Right renal pelvis (tissue), 4 donors: ENCODE measurements around the gene LRATD1. TPM values are rescaled to one million over a fixed set of nuclear protein-coding genes. Genes with fewer than 3 reads are reported as not detected.
A peak's percentile ranks its signal among the peaks of the same experiment; 100 is the strongest.

Experiments used
- DNase-seq, 4 donors: peaks; one replicate each; pipeline ENCODE4 v3.0.0-alpha.2; 2013; ENCODE audit warnings: low read depth in 4 of 4, low spot score in 3 of 4, missing footprints in 1 of 4
- polyA plus RNA-seq, 4 donors: library from polyadenylated mRNA; unstranded; fragments of 120-200 nt; gene quantifications; one replicate each; pipeline ENCODE4 v1.2.1, GENCODE V29; 2013; ENCODE audit not compliant: insufficient read length in 4 of 4

The LRATD1 gene
- polyA plus RNA-seq, 4 donors: 18.8 to 25.8 (median 21.7) TPM

DNA sequence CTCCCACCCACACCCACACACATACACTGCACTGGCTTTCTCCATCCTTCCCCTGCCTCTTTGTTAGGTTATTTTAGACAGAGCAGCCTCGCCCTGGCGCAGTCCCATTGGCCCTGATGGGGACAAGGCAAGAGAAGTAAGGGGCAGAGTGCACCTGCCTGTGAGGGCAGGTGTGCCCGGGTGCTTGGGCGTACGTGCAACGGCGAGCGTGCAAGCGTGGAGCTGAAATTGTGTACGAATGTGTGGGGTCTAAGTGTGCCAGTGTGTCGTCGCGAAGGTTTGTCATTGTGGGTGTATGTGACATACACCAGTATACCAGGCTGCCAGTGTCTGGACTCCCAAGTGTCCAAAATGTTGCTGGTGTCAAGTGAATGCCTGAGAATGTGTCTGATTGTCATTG is 544 bp downstream of the LRATD1 start:
- DNase-seq: no peak

DNA sequence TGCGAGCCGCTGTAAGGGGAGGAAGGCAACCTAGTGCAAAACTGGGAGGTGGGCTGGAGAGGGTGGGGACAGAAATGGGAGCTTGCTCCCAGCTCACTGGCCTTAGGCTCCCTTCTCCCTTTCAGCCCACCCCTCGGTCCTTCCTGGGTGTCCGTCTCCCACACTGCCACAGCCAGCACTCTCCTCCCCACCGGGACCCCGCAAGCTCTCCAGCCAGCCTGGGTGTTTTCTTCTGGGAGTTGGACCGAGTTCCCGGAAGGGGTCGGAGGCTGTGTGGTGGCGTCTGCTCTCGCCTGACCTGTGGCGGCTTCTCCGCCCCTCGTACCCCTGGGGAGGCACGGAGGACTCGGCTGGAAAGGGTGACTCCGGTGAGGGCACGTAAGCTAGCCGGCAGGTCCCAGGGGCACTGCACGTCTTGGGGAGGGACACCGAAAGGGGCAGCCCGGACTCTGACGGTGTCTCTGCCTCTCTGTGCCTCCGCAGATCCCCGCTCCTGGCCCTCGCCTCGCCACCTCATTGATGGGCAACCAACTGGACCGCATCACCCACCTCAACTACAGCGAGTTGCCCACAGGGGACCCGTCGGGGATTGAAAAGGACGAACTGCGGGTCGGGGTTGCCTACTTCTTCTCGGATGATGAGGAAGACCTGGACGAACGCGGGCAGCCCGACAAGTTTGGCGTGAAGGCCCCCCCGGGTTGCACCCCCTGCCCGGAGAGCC is 1.1 kb downstream of the LRATD1 start:
- no peak for DNase-seq

DNA sequence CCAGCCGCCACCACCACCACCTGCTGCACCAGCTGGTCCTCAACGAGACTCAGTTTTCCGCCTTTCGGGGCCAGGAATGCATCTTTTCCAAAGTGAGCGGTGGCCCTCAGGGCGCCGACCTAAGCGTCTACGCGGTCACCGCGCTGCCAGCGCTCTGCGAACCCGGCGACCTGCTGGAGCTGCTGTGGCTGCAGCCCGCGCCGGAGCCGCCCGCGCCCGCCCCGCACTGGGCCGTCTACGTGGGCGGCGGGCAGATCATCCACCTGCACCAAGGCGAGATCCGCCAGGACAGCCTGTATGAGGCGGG is 1.6 kb downstream of the LRATD1 start:
- DNase-seq: no peak

DNA sequence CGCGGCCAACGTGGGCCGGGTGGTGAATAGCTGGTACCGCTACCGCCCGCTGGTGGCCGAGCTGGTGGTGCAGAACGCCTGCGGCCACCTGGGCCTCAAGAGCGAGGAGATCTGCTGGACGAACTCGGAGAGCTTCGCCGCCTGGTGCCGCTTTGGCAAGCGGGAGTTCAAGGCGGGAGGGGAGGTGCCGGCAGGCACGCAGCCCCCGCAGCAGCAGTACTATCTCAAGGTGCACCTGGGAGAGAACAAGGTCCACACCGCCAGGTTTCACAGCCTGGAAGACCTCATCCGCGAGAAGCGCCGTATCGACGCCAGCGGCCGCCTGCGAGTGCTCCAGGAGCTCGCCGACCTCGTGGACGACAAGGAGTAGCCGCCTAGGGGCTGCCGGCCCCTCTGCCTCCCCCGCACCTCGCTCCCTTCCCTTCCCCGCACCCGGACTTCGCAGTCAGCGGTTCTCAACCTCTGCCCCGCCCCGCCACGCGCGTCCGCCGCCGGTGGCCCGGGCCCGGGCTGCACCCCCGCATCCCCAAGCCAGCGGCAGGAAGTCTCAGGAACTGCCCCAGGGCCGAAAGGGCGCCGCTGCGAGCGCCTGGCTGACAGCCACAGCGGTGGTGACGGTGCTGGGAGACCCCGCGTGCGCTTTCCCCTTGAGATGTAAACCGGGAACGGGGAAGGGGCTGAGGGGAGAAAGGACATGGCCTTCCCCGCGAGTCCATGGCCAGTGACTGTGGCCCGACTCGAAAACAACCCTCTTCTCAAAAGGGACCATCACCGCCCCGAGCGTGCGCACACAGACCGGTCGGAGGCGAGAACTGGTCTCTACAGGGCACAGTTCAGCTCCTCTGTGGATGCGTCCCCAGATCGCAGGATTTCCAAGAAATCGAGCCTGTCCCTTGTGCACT is 2.2 kb downstream of the LRATD1 start:
- peak; percentile 61 to 74 (median 74) for DNase-seq

DNA sequence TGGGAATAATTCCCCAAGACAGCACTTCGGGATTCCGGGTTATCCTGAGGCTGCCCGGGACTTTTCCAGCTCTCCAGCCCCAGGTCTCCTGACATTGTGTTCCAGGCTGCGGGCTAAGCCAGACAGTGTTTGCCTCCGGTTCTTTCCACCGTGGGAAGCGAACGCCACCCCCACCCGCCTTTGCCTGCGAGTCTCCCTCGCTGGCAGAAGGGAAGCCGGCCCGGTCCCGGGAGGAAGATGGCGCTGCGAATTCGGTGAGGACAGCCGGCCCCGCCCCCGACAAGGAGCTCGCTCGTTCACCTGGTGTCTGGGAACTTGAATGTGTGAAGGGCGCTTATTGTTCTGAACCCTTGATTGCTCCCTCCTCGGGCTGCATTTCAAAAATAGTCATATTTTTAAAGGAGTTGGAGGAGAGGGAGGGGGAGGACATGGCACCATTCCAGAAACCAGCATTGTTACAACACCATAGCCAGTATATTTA is 2.9 kb downstream of the LRATD1 start:
- peak; percentile 35 to 67 (median 60) for DNase-seq

DNA sequence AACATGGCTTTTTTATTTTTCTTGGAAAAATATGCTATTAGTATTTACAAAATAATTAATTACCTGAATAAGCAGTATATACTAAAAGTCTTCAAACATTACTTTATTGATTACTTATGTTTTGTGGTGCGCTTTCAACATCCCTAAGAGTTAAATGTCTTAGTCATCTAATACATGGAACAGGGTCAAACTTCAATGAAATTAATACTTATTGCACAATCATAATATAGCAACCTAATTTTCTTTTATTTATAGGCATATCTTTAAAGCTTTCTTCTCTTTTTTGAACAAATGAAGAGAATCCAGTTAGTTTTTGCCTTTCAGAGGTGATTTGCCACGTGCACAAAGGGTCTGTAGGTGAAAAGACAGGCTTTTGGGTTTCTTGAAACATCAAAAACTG is 6.0 kb downstream of the LRATD1 start:
- no peak for DNase-seq

DNA sequence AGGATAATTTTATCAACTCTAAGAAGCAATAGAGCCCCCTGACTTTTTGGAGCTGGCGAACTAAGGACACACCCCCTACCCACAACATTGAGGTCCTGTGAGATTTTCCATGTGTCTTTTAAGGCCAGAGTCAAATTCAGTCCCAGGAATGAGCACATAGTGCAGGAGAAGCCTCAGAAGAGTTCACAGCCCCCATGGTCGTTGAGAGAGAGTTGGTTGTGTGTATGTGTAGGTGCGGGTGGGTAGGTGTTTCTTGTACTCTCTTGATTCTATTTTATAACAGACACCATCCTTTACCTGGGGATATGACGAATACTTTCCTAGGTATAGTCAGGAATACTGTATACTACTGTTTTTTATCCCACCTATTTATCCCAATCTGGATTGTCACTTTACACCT is 8.6 kb downstream of the LRATD1 start:
- DNase-seq: no peak

DNA sequence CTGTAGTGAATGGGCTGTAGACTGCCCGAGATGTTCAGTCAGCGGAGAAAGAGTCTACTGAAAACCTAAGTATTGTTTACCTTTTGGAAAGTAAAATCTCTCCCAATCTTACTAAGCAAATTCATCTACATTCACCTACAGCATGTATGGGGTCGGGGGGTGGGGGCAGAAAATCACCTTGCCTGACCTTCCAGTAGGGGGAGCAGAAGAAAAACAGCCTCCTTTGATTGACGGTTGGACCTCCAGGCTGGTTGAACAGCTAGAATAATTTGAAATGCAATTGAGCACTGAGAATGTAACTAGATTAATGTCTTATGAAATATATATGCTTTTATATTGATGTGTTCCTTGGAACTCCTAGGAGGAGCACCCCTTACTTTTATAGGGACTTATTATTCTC is 10.0 kb downstream of the LRATD1 start:
- DNase-seq: no peak

DNA sequence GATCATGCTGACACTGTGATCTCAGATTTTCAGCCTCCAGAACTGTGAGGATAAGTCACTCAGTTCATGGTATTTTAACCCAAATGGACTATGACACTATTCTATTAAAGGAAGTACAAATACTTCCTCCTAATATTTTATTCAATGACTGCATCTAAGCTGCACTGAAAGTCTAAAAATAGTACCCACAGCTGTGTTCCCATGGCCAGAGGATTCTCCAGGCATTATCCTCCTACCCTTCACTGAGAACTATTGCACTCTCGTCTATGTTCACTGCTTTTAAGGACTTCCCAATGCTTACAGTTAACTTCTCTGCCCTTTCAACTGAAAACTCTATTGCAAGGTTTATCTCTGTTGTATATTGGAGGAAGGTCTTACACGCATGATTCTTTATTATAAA is 15.2 kb downstream of the LRATD1 start:
- DNase-seq: no peak

DNA sequence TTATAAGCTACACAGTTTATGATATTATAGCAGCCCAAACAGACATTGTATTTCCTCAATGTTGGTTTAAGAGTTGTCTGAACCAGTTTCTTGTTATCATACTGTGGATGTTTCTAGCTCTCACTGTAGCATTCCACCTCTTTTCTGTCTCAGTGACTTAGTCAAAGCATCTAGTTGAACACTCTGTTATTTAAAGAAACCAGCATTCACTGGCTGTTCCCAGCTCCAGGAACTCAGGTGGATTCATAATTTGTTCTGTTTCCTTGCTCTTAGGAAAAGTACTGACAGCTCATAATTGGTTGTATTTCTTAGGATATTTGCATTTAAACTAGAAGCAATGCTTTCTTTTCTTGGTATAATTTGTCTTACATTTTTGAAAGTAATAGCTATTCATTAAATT is 17.5 kb downstream of the LRATD1 start:
- no peak for DNase-seq

DNA sequence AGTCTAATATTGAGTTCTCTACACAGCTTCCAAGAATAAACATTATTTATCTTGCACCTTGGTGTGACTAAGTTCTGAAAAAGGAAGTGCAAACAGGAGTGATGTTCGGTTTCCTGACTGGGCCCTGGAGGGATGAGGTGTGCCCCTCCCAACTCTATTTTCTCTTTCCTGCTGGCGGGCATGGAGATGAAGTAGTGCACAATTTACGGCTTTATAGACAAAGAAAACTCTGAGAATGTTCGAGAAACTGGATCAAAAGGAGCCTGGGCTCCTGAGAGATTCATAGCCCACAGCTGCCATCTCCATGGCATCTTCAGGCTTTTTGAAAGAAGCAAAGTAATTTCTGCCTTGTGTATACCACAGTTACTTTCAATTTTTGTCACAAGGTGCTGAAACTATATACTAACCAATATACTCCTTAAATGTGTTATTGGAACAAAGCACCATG is 22.3 kb downstream of the LRATD1 start:
- DNase-seq: no peak

DNA sequence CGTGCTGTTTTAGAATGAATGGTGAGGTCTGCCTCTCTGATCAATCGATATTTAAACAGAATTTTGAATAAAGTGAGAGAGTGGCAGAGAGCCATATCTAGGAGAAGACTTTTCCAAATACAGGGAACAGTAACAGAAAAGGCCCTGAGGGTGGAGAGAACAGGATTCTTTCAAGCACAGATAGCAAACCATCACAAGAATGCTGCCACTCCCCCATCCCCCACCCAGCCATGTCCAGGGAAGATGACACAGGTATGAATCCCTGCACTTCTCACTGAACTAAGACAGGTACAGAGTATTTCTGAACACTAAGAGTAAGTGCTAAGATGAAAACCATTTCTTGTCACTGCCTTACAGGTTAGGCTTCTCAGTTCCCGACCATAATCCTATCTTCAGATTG is 23.6 kb downstream of the LRATD1 start:
- no peak for DNase-seq

DNA sequence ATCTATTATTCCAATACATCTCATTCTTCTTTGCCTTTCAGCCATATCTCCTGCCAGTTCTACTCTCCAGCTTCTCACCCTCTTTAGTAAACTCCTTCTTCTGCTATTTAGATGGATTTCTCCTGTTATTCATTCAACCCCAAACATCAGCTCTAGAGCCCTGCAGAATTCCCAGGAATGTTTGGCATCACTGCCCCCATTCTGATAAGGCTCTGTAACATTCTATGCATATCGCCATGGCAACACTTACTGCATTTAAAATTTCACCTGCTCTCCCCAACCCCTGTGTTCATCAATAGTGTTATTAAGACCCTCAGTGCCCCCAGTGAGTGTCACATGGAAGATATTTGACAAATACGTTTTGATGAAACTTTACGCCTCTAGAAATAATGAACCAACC is 28.6 kb downstream of the LRATD1 start:
- DNase-seq: no peak

DNA sequence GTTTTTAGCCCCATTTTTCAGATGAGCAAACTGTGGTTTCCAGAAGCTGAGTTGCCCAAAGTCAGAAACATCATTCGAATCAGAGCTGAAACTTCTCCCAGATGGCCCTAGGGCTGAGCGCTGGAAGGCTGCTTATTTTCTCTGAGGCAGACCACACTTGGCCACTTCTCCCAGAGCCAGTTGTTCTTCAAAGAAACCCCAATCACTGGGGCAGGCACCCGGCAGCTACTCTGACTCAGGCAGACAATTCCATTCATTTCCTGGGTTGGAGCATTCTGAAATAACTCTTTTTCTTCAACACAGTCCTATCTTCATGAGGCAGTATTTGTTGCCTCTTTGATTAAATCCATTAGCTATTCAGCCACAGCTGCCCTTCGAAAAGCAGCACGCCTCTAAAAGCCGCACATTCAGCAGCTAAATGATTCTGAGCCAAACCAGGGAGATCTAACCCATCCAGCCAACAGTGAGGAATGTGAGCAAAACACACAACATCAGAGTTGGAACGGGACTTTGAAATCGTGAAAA is 40.9 kb downstream of the LRATD1 start:
- DNase-seq: no peak

DNA sequence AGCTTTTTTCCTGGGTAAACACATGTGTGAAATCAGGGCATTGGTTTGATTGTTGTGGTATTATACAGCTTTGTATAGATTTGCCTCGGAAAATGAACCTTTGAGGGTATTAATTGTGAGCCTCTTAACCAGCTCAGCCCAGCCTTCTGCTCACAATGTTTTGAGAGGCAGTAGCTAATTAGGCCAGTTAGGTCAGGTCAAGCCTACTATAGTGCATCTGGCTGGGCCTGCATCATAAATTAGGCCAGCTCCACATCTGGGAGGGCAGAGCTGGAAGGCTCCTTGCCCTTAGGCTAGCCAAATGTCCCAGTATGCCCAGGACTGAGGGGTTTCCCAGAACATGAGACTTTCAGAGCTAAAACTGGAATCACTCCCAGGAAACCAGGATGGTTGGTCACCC is 43.0 kb downstream of the LRATD1 start:
- DNase-seq: no peak

DNA sequence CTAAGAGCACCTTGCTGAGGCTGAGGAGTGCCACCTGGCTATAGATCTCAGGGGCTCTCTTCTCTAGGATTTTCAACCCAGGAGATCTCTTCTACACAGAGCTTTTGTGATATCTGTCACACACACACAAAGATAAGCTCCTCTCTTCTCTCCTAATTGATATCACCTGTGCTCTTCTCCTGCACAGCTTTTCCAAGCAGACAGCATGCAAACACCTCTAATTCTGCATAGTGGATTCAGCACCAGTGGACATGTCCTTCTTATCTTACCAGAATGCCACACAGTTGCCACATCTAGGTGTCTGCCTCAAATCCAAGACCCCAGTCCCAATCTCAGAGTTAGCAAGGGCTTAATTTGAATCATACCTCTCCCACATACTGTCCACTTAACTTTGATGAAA is 43.9 kb downstream of the LRATD1 start:
- DNase-seq: no peak

DNA sequence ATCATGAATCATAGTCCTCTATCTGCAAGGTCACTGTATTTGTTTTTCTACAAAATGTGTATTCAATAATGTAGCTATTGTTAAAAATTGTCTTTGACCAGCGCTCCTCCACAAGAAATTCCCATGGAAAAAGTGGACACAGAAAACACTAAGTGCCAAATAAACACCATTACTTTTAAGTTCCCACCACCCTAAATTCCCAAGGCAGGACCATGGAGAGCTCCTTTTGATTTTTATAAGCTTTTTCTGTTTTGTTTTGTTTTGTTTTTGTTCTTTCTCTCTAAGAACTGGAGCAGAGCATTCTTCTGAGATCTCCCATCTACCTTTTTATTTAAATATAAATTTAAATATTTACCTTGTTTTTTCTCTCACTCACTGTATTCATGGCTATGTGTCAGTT is 44.5 kb downstream of the LRATD1 start:
- DNase-seq: peak; percentile 1 to 23 (median 10)

DNA sequence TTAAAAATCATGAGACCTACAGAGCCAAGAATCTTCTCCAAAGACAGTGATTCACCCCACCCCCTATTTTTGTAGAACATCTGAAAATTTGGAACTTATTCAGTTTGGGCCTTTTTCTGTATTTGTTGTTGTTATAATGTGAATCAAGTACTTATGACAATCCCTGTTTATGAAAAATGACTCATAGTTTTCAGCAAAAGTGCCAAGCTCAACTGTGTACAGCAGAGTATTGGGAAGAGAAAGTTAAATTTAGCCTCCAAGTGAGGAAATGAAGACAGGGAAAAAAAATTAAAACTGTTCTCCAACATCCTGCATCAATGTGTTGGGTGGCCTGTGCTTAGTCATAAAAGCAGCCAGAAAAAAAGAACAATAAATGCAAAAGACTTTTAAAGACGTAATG is 46.2 kb downstream of the LRATD1 start:
- DNase-seq: no peak

DNA sequence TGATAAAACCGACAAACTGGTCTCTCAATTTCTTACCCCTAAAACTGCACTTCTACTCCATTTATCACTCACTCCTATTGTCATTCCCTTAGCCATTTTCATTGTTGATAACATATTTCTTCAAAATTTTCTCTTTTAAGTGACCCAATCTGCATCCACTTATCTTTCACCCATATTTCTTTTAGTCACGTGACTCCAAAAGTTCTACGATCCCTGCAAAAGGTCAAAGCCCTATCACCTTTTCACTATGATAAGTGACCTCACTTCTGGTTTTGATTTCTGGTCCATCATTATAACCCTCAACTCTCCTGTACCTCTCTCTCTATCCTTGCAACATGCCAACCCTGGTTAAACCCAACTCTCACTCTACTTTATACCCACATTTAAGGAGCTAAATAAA is 49.1 kb downstream of the LRATD1 start:
- no peak for DNase-seq
